ENCODE measurements around the gene MAP3K20. TPM values are rescaled to one million over a fixed set of nuclear protein-coding genes. Genes with fewer than 3 reads are reported as not detected.
"Not testable (repeated sequence)": the region's sequence is repeated elsewhere in the genome, so short reads cannot be mapped to it uniquely, and the experiment has no call there.

MAP3K20 gene
- total RNA-seq, 2 donors from 2014 or later = 138 to 167 TPM

DNA sequence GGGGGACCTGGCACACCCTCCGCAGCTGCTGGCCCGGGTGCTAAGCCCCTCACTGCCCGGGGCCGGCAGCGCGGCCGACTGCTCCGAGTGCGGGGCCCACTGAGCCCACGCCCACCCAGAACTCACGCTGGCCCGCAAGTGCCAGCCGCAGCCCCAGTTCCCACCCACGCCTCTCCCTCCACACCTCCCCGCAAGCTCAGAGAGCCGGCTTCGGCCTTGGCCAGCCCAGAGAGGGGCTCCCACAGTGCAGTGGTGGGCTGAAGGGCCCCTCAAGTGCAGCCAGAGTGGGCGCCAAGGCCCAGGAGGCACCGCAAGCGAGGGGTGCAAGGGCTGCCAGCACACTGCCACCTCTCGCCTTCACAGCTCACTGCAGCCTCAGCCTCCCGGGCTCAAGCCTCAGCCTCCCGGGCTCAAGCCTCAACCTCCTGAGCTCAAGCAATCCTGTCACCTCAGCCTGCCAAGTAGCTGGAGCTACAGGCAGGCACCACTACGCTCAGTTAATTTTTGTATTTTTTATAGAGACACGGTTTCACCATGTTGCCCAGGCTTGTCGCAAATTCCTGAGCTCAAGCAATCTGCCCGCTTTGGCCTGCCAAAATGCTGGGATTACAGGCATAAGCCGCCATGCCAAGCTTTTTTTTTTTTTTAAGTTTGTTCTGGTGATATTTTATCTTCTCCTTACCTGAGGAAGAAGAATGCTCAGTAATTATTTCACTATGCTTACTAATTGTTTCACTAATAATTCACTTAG lies 207.3 kb downstream of the MAP3K20 start:
- intact Hi-C loops (cut with DNase I) = no loop called here

DNA sequence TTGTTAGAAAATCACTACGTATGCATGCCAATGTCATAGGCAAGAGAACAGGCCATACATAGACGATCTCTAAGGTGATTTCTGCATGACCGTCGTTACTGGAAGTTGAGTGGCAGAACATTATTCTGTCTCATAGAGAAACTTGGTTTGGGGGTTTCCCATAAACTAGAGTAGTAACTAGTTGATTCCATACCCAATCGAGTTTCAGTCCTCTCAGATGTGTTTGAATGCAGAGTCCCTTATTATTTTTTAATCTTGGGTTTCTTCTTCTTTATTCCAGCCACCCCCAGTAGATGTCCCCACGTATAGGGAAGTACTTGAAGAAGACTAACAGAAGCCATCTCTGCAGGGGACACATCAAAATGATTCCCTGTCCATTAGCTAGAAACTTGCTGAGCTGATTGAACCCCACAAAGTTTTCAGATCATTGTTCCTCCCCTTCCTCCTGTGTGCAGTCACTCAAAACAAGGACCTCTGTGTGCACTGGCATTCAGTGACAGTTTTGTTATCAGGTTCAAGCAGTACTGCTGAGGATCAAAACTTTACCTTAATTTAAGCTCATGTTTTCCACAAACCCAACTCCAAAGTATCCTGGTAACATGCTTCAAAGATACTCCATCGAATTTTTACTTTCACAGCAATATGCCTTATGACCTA lies 210.6 kb downstream of the MAP3K20 start:
- no peak for DNase-seq (ENCODE audit: low spot score)
- intact Hi-C loops (cut with DNase I) = no loop called here

More for the DNA sequence above, 207.3 kb downstream of the MAP3K20 start:
- no peak for DNase-seq (ENCODE audit: low spot score)

DNA sequence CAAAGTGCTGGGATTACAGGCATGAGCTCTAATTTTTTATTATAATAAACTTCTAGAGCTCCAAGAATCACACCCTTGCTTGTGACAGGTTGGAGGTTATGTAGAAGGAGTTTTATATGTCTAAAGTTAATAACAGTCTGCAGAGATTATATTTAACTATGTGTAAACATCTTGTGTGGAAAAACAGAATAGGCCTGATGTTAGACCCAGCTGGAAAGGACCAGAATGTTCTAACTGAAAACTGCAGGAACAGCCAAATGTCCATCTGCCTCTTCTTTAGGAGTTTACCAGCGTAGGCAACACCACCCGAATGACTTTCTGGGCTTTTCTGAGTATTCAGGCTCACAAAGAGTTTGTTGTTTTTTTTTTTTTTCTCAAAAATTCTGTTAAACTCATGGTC lies 211.9 kb downstream of the MAP3K20 start:
- intact Hi-C loops (cut with DNase I) = no loop called here
- no peak for DNase-seq (ENCODE audit: low spot score)

DNA sequence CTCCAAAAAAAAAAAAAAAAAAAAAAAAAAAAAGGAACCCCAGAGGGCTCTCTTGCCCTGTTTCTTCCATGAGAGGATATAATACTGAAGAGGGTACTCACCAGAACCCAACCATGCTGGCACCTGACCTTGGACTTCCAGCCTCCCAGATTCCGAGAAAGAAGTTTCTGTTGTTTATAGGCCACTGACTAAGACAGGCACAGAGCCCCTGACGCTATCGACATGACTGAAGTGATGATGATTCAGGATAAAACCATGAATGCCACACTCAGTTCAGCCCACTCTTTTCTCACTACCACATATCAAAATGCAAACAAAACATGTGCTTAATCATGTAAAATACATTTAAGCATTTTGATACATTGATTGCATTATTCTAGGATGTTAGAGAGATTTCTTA lies 212.9 kb downstream of the MAP3K20 start:
- intact Hi-C loops (cut with DNase I) = no loop called here
- DNase-seq (ENCODE audit: low spot score) = no peak

DNA sequence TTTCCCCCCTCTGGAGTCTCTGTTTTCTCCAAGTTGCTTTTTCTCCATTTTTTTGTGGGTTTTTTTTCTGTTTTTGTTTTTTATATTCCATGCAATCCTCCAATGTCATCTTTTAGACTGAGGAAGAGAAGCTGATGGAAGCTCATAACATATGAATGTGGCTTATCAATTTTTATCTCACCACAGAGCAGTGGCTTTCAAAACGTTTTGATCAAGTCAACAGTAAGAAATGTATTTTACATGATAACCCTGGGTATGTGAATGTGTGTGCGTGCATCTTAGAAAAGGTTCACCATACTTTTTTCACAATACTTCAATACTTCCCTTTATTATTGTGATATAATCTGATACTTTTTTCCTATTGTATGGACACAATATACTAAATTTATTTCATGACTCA lies 214.4 kb downstream of the MAP3K20 start:
- DNase-seq (ENCODE audit: low spot score) = no peak
- intact Hi-C loops (cut with DNase I) = no loop called here

DNA sequence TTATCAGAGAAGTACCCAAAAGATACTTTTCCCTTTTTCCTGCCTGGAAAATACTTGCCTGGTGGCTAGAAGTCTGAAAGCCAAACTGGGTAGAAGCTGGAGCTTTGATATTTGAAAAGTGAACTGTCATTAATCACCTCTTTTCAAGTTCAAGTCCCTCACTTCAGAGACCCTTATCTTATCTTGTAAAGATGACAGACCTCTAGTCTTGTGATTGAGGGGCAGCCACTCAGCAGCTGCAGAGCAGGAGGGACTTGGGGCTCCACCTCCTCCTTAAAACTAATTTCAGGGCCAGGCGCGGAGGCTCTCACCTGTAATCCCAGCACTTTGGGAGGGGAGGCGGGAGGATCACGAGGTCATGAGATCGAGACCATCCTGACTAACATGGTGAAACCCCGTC lies 214.9 kb downstream of the MAP3K20 start:
- no peak for DNase-seq (ENCODE audit: low spot score)
- intact Hi-C loops (cut with DNase I) = no loop called here

DNA sequence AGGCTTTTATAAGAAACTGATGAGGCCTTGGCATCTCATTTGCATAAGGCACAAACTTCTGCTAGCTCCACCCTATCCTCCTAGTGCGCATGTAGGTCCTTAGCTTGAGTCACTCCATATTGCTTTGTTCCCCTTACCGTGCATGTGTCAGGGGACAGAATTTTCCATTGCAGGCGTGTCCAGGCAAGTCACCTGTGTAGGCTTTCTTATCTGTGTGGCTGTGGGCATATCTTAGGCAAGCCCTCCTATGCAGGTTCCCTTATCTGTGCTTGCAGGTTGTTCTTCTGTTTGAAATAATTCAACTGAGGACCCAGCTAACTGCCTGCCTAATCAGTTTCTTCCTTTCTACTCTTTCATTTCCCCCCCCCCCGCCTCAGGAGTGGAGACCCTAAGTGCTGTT lies 215.8 kb downstream of the MAP3K20 start:
- intact Hi-C loops (cut with DNase I) = no loop called here
- no peak for DNase-seq (ENCODE audit: low spot score)

DNA sequence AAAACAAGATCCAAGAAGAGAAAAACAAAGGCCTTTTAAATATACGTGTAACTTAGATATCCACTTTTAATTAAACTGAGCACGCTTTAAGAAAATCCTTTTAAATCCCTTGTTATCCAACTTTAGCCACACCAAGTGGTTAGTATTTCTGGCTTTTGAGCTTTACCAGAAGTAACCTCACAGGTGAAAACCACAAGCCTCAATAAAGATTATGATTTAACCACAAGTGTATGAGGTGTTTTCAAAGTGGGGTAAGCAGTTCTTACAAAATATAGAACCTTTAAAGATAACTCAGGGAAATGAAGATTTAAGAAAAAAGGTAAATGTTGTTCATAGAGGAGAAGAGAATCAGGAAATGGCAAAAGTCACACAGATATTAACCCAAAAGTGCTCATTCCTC lies 220.6 kb downstream of the MAP3K20 start:
- intact Hi-C loops (cut with DNase I) = no loop called here
- DNase-seq (ENCODE audit: low spot score) = no peak

DNA sequence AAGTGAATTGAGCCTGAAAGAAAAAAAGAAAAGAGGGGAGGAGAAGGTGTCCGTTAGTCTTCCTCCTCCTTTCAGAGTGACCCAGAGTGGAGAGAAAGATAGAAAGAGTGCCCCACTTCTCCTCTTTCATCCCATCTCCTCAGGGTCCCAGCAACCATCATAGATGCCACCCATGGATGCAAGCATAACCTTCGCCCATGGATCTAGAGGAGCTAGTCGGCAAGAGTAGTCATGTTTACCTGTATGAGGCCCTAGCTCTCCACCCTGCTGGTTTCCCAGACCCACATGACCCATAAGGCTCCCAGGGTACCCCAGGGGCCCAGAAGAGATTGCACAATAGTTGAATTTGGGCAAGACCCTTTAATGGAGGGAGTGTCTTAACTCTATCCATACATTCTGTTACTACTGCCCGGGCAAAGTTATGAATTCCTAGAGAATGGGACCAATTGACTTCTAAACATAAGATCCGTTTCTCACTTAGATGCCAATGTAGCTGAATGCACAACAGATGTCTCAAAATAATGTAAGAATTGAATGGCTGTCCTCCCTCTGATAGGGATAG lies 223.0 kb downstream of the MAP3K20 start:
- DNase-seq (ENCODE audit: low spot score) = no peak
- intact Hi-C loops (cut with DNase I) = no loop called here

DNA sequence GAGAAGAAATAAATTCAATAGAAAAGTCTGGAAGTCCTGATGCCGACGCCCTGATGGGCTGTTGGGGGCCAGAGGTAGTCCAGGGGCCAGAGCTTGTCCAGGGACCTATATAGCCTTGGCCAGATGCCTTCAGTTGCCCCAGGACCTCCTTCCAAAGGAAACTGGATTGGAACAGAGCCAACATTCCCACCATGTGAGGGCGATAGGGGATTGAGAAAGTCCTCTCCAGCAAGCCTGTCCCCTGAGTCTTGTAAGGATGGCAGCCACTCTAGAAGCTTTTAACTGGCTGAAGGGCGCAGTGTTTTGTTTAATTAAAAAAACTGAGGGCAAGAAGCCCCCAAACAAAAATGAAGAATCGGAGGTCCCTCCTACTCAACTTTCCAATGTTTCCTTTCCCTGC lies 224.1 kb downstream of the MAP3K20 start:
- intact Hi-C loops (cut with DNase I) = no loop called here
- no peak for DNase-seq (ENCODE audit: low spot score)

DNA sequence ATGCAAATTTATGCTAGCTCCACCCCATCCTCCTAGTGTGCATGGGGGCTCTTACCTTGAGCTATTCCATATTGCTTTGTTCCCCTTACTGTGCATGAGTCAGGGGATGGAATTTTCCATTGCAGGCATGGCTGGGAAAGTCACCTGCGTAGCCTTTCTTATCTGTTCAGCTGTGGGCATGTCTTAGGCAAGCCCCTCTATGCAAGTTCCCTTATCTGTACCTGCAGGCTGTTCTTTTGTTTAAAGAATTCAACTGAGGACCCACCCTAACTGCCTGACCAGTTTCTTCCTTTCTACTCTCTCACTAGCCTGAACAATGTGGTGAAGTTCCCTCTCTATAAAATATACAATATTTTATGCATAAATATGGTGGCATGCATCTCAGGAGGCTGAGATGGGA lies 224.8 kb downstream of the MAP3K20 start:
- DNase-seq (ENCODE audit: low spot score) = no peak
- intact Hi-C loops (cut with DNase I) = no loop called here

DNA sequence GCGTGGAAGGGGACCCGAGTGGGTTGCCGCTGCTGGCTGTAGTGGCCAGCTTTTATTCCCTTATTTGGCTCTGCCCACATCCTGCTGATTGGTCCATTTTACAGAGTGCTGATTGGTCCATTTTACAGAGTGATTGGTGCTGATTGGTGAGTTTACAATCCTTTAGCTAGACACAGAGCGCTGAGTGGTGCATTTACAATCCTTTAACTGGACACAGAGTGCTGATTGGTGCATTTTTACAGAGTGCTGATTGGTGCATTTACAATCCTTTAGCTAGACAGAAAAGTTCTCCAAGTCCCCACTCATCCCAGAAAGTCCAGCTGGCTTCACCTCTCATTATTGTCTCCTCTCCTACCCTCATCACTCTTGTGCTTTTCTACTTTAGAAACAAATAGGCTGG lies 225.9 kb downstream of the MAP3K20 start:
- intact Hi-C loops (cut with DNase I); DNase-seq (ENCODE audit: low spot score): not testable (repeated sequence)

DNA sequence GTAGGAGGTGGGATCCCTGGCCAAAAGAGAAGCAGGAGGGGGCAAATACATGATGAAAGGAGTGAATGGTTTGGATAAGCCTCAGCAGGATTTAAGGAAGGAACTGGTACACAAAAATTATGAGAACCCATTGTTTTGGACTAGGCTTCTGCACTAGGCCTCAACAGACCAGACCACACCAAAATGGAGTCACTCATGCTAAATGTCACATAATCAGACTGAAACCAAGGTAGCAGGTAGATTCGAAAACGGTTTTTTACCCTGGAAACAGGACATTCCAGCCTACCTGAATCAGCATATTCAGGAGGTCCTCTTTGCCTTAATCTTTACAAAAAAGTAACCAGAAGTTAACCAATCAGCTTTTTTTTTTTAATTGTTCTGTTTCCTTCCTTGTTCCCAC lies 229.7 kb downstream of the MAP3K20 start:
- intact Hi-C loops (cut with DNase I) = loop anchor here in 1 of 2 donors (5.0 kb wide), 1 partner anchor 1672 kb away; no protein-coding TSS in a partner anchor
- DNase-seq (ENCODE audit: low spot score) = no peak

DNA sequence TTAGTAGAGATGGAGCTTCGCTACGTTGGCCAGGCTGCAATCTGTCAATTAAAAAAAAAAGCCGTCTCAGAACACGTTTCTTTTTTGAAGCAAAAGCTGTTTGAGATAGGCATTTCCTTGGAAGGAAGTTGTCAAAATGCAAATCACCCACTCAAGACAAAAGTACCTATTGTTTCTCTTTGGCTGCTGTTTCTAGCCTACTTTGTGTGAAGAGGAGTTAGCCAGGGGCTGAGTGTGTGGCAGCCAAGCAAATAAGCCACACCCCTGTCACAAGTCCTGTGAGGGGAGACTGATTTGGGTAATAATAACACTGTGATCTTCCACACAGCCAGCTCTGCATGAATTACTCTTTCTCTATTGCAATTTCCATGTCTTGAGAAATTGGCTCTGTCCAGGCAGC lies 231.6 kb downstream of the MAP3K20 start:
- no peak for DNase-seq (ENCODE audit: low spot score)
- intact Hi-C loops (cut with DNase I) = loop anchor here in 1 of 2 donors (5.0 kb wide), 1 partner anchor 1670 kb away; no protein-coding TSS in a partner anchor

DNA sequence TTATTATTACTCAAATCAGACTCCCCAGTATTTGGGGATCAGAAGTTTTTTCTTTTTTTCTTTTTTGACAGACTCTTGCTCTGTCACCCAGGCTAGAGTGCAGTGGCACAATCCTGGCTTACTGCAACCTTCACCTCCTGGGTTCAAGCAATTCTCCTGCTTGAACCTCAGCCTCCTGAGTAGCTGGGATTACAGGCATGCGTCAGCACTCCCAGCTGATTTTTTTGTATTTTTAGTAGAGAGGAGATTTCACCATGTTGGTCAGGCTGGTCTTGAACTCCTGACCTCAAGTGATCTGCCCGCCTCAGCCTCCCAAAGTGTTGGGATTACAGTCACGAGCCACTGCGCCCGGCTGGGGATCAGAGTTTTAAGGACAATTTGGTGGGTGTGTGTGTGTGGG lies 233.7 kb downstream of the MAP3K20 start:
- intact Hi-C loops (cut with DNase I) = loop anchor here in 1 of 2 donors (5.0 kb wide), 1 partner anchor 1668 kb away; no protein-coding TSS in a partner anchor
- not testable (repeated sequence) for DNase-seq (ENCODE audit: low spot score)

DNA sequence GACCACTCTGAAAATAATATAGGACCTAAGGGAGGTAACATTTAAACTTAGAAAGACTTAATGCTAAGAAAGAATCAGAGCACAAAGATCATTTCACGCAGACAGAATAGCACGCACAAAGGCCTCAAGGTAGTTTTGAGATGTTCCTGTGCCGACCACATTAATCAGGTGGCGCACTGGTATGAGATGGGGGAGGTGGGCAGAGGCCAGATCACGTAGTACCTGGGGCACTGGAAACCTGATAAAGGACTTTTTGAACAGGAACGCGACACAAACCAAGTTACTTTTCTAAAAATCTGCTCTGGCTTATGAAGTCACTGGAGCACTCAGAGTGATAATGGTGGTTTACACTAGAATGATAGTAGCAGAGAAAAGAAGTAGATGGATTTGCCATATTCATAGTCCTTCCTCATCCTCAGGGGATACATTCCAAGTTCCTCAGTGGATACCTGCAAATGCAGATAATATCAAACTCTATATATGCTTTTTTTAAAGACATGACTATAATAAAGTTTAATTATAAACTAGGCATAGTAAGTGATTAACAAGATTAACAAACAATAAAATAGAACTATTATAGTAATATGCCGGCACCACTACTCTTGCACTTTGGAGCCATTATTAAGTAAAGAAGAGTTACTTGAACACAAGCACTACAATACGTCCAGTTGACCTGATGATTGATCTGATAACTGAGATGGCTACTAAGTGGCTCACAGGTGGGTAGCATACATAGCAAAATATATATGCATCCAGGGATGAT lies 236.4 kb downstream of the MAP3K20 start:
- intact Hi-C loops (cut with DNase I) = no loop called here
- no peak for DNase-seq (ENCODE audit: low spot score)

Measured in posterior vena cava (tissue), 2 donors.